GM06990 (cell line): Measurements from ENCODE around the gene PKD2L1.
"Not testable (repeated sequence)": the region's sequence is repeated elsewhere in the genome, so short reads cannot be mapped to it uniquely, and the experiment has no call there.

Experiments used
- DNase-seq: peaks from one replicate; pipeline ENCODE4 v3.0.0-alpha.2; 2011; ENCODE audit not compliant: insufficient read length; ENCODE audit errors: extremely low read depth
- H3K27me3 ChIP-seq: replicated peaks from 2 replicates; pipeline ENCODE4 v1.6.0; 2011; ENCODE audit warnings: low read length; ENCODE audit not compliant: control insufficient read depth, insufficient read depth
- H3K36me3 ChIP-seq: 2 replicates; pipeline ENCODE4 v1.5.1; 2011; ENCODE audit warnings: low read length; ENCODE audit not compliant: control insufficient read depth, insufficient read depth
- H3K4me3 ChIP-seq: replicated peaks from 2 replicates; pipeline ENCODE4 v1.5.1; 2011; ENCODE audit warnings: low read depth, mild to moderate bottlenecking, control low read depth, low read length
- TF ChIP-seq, protein P1 (sequence below): IDR thresholded peaks from 2 replicates; pipeline ENCODE4 v1.5.1; 2011; ENCODE audit warnings: low read length, control low read depth, mild to moderate bottlenecking, inconsistent platforms; ENCODE audit not compliant: insufficient read depth, poor library complexity, severe bottlenecking

Gene PKD2L1

DNA sequence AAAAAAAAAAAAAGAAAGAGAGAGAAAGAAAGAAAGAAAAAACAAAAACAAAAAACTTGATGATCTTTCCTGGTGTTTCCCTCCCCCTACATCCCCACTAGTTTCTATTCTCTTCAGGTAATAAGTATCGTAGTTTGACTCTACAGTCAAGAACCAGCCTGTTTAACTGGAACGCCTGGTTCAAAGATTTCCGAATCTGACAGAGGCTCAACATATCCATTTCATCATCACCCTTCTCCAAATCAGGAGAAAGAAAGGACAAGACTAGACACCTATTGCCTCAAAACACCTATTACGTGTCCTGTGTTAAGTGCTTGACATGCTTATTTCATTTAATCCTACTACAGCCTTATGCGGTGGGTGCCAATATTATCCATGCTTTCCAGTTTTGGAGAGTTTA is 23.2 kb downstream of the PKD2L1 start:
- Histone ChIP-seq H3K4me3 (no peak overlapping the region), H3K27me3 (peaks cover 2% of the 10 kb centered on the region), H3K36me3 (no peaks in the 10 kb centered on the region)
- no peak for DNase-seq
- TF ChIP-seq, protein P1, sequence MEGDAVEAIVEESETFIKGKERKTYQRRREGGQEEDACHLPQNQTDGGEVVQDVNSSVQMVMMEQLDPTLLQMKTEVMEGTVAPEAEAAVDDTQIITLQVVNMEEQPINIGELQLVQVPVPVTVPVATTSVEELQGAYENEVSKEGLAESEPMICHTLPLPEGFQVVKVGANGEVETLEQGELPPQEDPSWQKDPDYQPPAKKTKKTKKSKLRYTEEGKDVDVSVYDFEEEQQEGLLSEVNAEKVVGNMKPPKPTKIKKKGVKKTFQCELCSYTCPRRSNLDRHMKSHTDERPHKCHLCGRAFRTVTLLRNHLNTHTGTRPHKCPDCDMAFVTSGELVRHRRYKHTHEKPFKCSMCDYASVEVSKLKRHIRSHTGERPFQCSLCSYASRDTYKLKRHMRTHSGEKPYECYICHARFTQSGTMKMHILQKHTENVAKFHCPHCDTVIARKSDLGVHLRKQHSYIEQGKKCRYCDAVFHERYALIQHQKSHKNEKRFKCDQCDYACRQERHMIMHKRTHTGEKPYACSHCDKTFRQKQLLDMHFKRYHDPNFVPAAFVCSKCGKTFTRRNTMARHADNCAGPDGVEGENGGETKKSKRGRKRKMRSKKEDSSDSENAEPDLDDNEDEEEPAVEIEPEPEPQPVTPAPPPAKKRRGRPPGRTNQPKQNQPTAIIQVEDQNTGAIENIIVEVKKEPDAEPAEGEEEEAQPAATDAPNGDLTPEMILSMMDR, result no peak

DNA sequence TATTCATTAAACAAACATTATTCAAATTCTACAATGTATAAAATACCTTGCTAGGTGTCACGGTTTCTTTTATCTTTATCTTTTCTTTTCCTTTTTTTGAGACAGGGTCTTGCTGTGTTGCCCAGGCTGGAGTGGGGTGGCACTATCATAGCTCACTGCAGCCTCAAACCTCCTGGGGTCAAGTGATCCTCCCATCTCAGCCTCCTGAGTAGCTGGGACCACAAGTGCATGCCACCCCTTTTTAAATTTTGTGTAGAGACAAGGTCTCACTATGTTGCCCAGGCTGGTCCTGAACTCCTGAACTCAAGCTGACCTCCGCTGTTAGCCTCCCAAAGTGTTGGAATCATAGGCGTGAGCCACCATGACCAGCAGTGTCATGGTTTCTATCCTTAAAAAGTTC is 25.6 kb downstream of the PKD2L1 start:
- H3K4me3 ChIP-seq, result no peak overlapping the region
- peaks cover 2% of the 10 kb centered on the region for H3K27me3 ChIP-seq
- DNase-seq, result no peak
- no peaks in the 10 kb centered on the region for H3K36me3 ChIP-seq
- TF ChIP-seq, protein P1, result no peak

DNA sequence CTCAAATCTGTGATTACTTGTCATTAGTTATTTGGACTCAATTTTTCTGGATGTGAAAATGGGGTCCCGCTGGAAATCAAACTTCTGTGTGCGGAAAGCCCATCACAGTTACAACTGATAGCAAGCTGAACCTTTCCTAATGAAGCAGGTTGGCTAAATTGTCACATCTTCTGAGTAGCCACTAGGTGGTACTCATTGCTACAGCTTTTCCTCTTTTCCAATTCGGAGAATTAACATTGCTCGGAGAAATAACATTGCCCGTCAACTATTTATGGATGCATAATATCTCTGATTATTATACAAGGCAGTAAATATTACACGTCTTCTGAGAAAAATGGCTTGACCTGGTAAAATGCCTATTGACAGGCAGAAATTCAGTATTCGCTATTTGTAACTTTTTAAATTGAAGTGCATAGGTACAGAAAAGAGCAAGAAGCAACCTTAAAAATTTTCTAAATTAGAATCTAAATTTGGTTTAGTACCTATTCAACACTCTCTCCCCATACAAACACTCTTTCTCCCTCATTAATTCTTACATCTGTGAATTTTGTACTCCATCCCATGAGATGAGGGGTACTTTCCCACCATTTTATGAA is 26.2 kb downstream of the PKD2L1 start:
- TF ChIP-seq, protein P1, result peak; percentile 68
- peaks cover 2% of the 10 kb centered on the region for H3K27me3 ChIP-seq
- H3K4me3 ChIP-seq, result no peak overlapping the region
- no peak for DNase-seq
- no peaks in the 10 kb centered on the region for H3K36me3 ChIP-seq

DNA sequence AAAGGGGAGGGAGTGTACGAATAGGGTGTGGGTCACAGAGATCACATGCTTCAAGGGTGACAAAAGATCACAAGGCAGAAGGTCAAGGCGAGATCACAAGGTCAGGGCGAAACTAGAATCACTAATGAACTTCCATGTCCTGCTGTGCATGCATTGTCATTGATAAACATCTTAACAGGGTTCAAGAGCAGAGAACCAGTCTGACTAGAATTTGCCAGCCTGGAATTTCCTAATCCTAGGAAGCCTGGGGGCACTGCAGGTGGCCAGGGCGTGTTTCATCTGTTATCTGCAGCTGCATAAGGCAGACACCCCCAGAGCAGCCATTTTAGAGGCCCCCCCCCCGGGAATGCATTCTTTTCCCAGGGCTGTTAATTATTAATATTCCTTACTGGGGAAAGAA is 28.9 kb downstream of the PKD2L1 start:
- not testable (repeated sequence) for DNase-seq, H3K36me3 ChIP-seq, H3K4me3 ChIP-seq, H3K27me3 ChIP-seq

DNA sequence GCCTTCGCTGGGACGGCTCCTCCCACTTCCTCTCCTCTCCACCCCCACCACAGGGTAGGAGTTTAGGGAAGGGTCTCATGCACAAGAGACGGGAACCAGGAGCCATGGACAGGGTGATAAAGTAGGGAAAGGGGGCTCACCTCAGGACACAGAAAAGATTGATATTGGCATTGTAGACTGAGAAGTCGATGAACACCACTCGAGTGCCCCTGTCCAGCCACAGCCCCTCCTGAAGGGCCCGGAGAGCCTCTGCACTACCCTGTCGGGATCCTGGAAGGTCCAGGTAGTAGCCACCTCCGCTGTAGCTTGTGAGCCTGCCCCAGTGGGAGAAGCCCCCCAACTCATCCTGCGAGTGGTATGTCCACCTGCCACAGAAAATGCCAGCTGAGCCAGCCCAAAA is 32.8 kb downstream of the PKD2L1 start:
- TF ChIP-seq, protein P1, result no peak
- no peak for DNase-seq
- no peaks in the 10 kb centered on the region for H3K36me3 ChIP-seq
- H3K4me3 ChIP-seq, result no peak overlapping the region
- H3K27me3 ChIP-seq, result no peaks in the 10 kb centered on the region; the same call in 1 of the 2 replicates

DNA sequence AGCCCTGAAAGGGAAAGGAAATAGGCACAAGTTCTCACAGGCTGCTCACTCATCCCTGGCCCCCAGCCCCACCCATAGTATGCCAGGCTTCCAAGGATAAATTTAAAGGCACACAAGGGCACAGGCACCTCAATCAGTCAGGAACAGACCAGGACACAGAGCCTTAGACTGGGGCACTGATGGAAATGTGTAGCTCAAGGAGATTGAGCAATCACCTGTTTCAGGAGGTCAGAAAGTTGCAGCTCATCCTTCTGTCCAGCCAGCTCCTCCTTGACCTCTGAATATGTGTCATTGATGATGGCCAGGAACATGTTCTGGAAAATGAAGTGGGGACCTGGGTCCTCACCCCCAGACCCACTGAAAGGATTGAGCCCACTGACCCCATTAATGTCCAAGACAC is 37.0 kb downstream of the PKD2L1 start:
- Histone ChIP-seq H3K4me3 (no peak overlapping the region), H3K36me3 (no peaks in the 10 kb centered on the region), H3K27me3 (no peaks in the 10 kb centered on the region; the same call in 1 of the 2 replicates)
- no peak for DNase-seq
- TF ChIP-seq, protein P1, result no peak

DNA sequence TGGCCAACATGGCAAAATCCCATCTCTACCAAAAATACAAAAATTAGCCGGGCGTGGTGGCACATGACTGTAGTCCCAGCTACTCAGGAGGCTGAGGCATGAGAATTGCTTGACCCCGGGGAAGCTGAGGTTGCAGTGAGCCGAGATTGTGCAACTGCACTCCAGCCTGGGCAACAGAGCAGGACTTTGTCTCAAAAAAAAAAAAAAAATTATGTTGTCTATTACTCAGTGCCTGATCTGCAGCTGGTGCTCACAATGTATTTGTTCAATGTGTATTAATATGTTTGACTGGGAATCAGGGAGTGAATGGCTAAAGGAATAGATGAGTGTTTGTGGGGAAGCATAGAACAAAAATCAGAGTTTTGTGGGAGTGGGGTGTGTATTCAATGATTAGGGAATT is 37.7 kb downstream of the PKD2L1 start:
- DNase-seq, H3K4me3 ChIP-seq, H3K27me3 ChIP-seq, H3K36me3 ChIP-seq: not testable (repeated sequence)
